Dendritic cell treated with granulocyte-macrophage colony-stimulating factor and Interleukin-4, amounts not matched to agents 40 ng/mL and 50 ng/mL, for 4 days (primary cell): ENCODE results near the gene KCNK4.
"Not testable (repeated sequence)": the region's sequence is repeated elsewhere in the genome, so short reads cannot be mapped to it uniquely, and the experiment has no call there.

Source experiments
- H3K27ac Mint-ChIP-seq: one replicate; pipeline ENCODE4 v1.8.0; 2022; ENCODE audit warnings: mild to moderate bottlenecking, mixed read lengths
- H3K27me3 Mint-ChIP-seq: one replicate; pipeline ENCODE4 v1.8.0; 2022; ENCODE audit warnings: mild to moderate bottlenecking, mixed read lengths
- H3K36me3 Mint-ChIP-seq: one replicate; pipeline ENCODE4 v1.8.0; 2022; ENCODE audit warnings: low read depth, mixed read lengths
- H3K4me1 Mint-ChIP-seq: one replicate; pipeline ENCODE4 v1.8.0; 2022; ENCODE audit warnings: low read depth, mixed read lengths
- H3K4me3 Mint-ChIP-seq: one replicate; pipeline ENCODE4 v1.8.0; 2022; ENCODE audit warnings: mild to moderate bottlenecking, moderate library complexity, mixed read lengths
- H3K9me3 Mint-ChIP-seq: one replicate; pipeline ENCODE4 v1.8.0; 2022; ENCODE audit warnings: mixed read lengths
- intact Hi-C: fragments of 100-400 bp; cut with micrococcal nuclease; formaldehyde crosslinking; loops from one replicate; pipeline ENCODE4 v1.15.0; 2022

Gene KCNK4

GRCh38 chr11:64307795-64308194 lies 16.7 kb downstream of the KCNK4 start:
- peaks cover 76% of the 10 kb centered on the region for H3K36me3 Mint-ChIP-seq
- H3K9me3 Mint-ChIP-seq, H3K27ac Mint-ChIP-seq, H3K4me3 Mint-ChIP-seq, H3K27me3 Mint-ChIP-seq: not testable (repeated sequence)
- intact Hi-C loops, result loop anchor here (5.0 kb wide), 1 partner anchor 35 kb away; the partner anchor contains the start of gene CCDC88B
- peaks cover 55% of the 10 kb centered on the region for H3K4me1 Mint-ChIP-seq

- peak overlapping the region; percentile 14 for H3K27ac Mint-ChIP-seq
- no peaks in the 10 kb centered on the region for H3K27me3 Mint-ChIP-seq
- intact Hi-C loops, result no loop called here
- H3K36me3 Mint-ChIP-seq, result peaks cover 95% of the 10 kb centered on the region
- H3K4me1 Mint-ChIP-seq, result peaks cover 57% of the 10 kb centered on the region
- no peaks in the 10 kb centered on the region for H3K9me3 Mint-ChIP-seq
- no peak overlapping the region for H3K4me3 Mint-ChIP-seq
Measured at GRCh38 chr11:64312947-64313346, 21.8 kb downstream of the KCNK4 start.

GRCh38 chr11:64313491-64314145 lies 22.5 kb downstream of the KCNK4 start:
- H3K4me3 Mint-ChIP-seq, result no peak overlapping the region
- intact Hi-C loops, result no loop called here
- no peaks in the 10 kb centered on the region for H3K27me3 Mint-ChIP-seq
- peak overlapping the region; percentile 14 for H3K27ac Mint-ChIP-seq
- H3K9me3 Mint-ChIP-seq, result no peaks in the 10 kb centered on the region
- H3K36me3 Mint-ChIP-seq, result peaks cover 94% of the 10 kb centered on the region
- H3K4me1 Mint-ChIP-seq, result peaks cover 57% of the 10 kb centered on the region

- intact Hi-C loops, result no loop called here
- peaks cover 64% of the 10 kb centered on the region for H3K4me1 Mint-ChIP-seq
- H3K27ac Mint-ChIP-seq, result no peak overlapping the region
- no peaks in the 10 kb centered on the region for H3K9me3 Mint-ChIP-seq
- H3K4me3 Mint-ChIP-seq, result no peak overlapping the region
- H3K27me3 Mint-ChIP-seq, result no peaks in the 10 kb centered on the region
- H3K36me3 Mint-ChIP-seq, result peaks cover 94% of the 10 kb centered on the region
Measured at GRCh38 chr11:64314146-64314804, 23.2 kb downstream of the KCNK4 start.

GRCh38 chr11:64314805-64315561 lies 23.9 kb downstream of the KCNK4 start:
- Mint-ChIP-seq H3K27ac (no peak overlapping the region), H3K4me1 (peaks cover 71% of the 10 kb centered on the region), H3K27me3 (no peaks in the 10 kb centered on the region), H3K9me3 (no peaks in the 10 kb centered on the region), H3K36me3 (peaks cover 92% of the 10 kb centered on the region), H3K4me3 (no peak overlapping the region)
- intact Hi-C loops, result no loop called here

GRCh38 chr11:64315667-64316526 lies 24.8 kb downstream of the KCNK4 start:
- Mint-ChIP-seq H3K4me1 (peaks cover 77% of the 10 kb centered on the region), H3K27ac (peak overlapping the region; percentile 96), H3K36me3 (peaks cover 92% of the 10 kb centered on the region), H3K4me3 (peak overlapping the region; percentile 80)
- intact Hi-C loops, H3K9me3 Mint-ChIP-seq, H3K27me3 Mint-ChIP-seq: not testable (repeated sequence)

GRCh38 chr11:64316672-64317324 lies 25.7 kb downstream of the KCNK4 start:
- Mint-ChIP-seq H3K4me1 (peaks cover 74% of the 10 kb centered on the region), H3K27me3 (no peaks in the 10 kb centered on the region), H3K9me3 (no peaks in the 10 kb centered on the region), H3K36me3 (peaks cover 92% of the 10 kb centered on the region), H3K27ac (peak overlapping the region; percentile 96), H3K4me3 (peak overlapping the region; percentile 80)
- intact Hi-C loops, result loop anchor here (1.0 kb wide), 1 partner anchor 11 kb away; the partner anchor contains the start of gene ESRRA

GRCh38 chr11:64317325-64317960 lies 26.3 kb downstream of the KCNK4 start, which contains the start of gene TRMT112:
TSS of gene TRMT112 (minus strand) at chr11:64317559. CDS start at chr11:64317526, 33 bp downstream.
- no peaks in the 10 kb centered on the region for H3K9me3 Mint-ChIP-seq
- peaks cover 92% of the 10 kb centered on the region for H3K36me3 Mint-ChIP-seq
- H3K27ac Mint-ChIP-seq, result peak within 1 kb of the TSS; percentile 96
- intact Hi-C loops, result loop anchor here (1.0 kb wide), 1 partner anchor 12 kb away; the partner anchor contains the start of gene ESRRA
- peak within 1 kb of the TSS; percentile 80 for H3K4me3 Mint-ChIP-seq
- H3K4me1 Mint-ChIP-seq, result peaks cover 70% of the 10 kb centered on the region
- no peaks in the 10 kb centered on the region for H3K27me3 Mint-ChIP-seq

- H3K4me3 Mint-ChIP-seq, result peak within 1 kb of the TSS; percentile 80
- intact Hi-C loops, result loop anchor here (1.0 kb wide), 1 partner anchor 13 kb away; the partner anchor contains the start of gene ESRRA
- peak within 1 kb of the TSS; percentile 96 for H3K27ac Mint-ChIP-seq
- H3K27me3 Mint-ChIP-seq, result no peaks in the 10 kb centered on the region
- H3K4me1 Mint-ChIP-seq, result peaks cover 62% of the 10 kb centered on the region
- no peaks in the 10 kb centered on the region for H3K9me3 Mint-ChIP-seq
- peaks cover 92% of the 10 kb centered on the region for H3K36me3 Mint-ChIP-seq
Measured at GRCh38 chr11:64317961-64318765, 27.1 kb downstream of the KCNK4 start, which contains the start of gene PRDX5. TSS of gene PRDX5 (plus strand) at chr11:64318121. CDS start at chr11:64318216, 95 bp downstream.

GRCh38 chr11:64318766-64319761 lies 28.0 kb downstream of the KCNK4 start:
- no peaks in the 10 kb centered on the region for H3K9me3 Mint-ChIP-seq
- H3K4me3 Mint-ChIP-seq, result peak overlapping the region; percentile 80
- H3K36me3 Mint-ChIP-seq, result peaks cover 86% of the 10 kb centered on the region
- intact Hi-C loops, result no loop called here
- peaks cover 53% of the 10 kb centered on the region for H3K4me1 Mint-ChIP-seq
- H3K27ac Mint-ChIP-seq, result peak overlapping the region; percentile 96
- H3K27me3 Mint-ChIP-seq, result no peaks in the 10 kb centered on the region

- Mint-ChIP-seq H3K27me3 (no peaks in the 10 kb centered on the region), H3K4me3 (no peak overlapping the region), H3K9me3 (no peaks in the 10 kb centered on the region), H3K36me3 (peaks cover 71% of the 10 kb centered on the region), H3K27ac (no peak overlapping the region), H3K4me1 (peaks cover 39% of the 10 kb centered on the region)
- intact Hi-C loops, result no loop called here
Measured at GRCh38 chr11:64320556-64320955, 29.5 kb downstream of the KCNK4 start.
